GM23338 (cell line): ENCODE results near the gene SLC22A4. TPM values are rescaled to one million over a fixed set of nuclear protein-coding genes. Genes with fewer than 3 reads are reported as not detected.
A peak's percentile ranks its signal among the peaks of the same experiment; 100 is the strongest.

ENCODE experiments used
- ATAC-seq: fragments of 200-7000 bp; cut with Tn5 transposase; 3 replicates; pipeline ENCODE4 v1.9.1; 2020
- DNase-seq: peaks from one replicate; pipeline ENCODE4 v3.0.0-alpha.2; 2015; ENCODE audit warnings: low spot score
- H2AFZ ChIP-seq: fragments of 200-600 bp; sonication (generic); 2 replicates; pipeline ENCODE4 v1.8.0; 2016; ENCODE audit warnings: antibody characterized with exemption, mild to moderate bottlenecking, moderate library complexity
- H3F3A ChIP-seq: fragments of 200-600 bp; sonication (generic); replicated peaks from 2 replicates; pipeline ENCODE4 v1.8.0; 2017; ENCODE audit warnings: antibody characterized with exemption, mixed run types, low read depth
- H3K27ac ChIP-seq: fragments of 200-600 bp; sonication (generic); 2 replicates; pipeline ENCODE4 v1.6.1; 2016; ENCODE audit warnings: low read depth
- H3K27me3 ChIP-seq: fragments of 200-600 bp; sonication (generic); 2 replicates; pipeline ENCODE4 v1.8.0; 2016; ENCODE audit warnings: mild to moderate bottlenecking, mixed run types, moderate library complexity; ENCODE audit not compliant: insufficient read depth
- H3K36me3 ChIP-seq: fragments of 200-600 bp; sonication (generic); 2 replicates; pipeline ENCODE4 v1.8.0; 2016; ENCODE audit warnings: mild to moderate bottlenecking; ENCODE audit not compliant: insufficient read depth
- H3K4me1 ChIP-seq: fragments of 200-600 bp; sonication (generic); 2 replicates; pipeline ENCODE4 v1.8.0; 2016; ENCODE audit warnings: mild to moderate bottlenecking, moderate library complexity; ENCODE audit not compliant: insufficient read depth
- H3K4me2 ChIP-seq: fragments of 200-600 bp; sonication (generic); 2 replicates; pipeline ENCODE4 v1.7.1; 2017; ENCODE audit warnings: mixed run types
- H3K4me3 ChIP-seq: fragments of 200-600 bp; sonication (generic); 2 replicates; pipeline ENCODE4 v1.6.1; 2016; ENCODE audit warnings: mixed run types
- H3K79me2 ChIP-seq: fragments of 200-600 bp; sonication (generic); replicated peaks from 2 replicates; pipeline ENCODE4 v1.8.0; 2017; ENCODE audit warnings: mild to moderate bottlenecking; ENCODE audit not compliant: insufficient read depth
- H3K9me2 ChIP-seq: fragments of 200-600 bp; sonication (generic); 2 replicates; pipeline ENCODE4 v1.8.0; 2017; ENCODE audit not compliant: insufficient read depth
- H4K20me1 ChIP-seq: fragments of 200-600 bp; sonication (generic); replicated peaks from 2 replicates; pipeline ENCODE4 v1.8.0; 2017; ENCODE audit warnings: mild to moderate bottlenecking; ENCODE audit not compliant: insufficient read depth
- H3K27ac Mint-ChIP-seq: 2 replicates; pipeline ENCODE4 v1.8.0; 2020; ENCODE audit warnings: inconsistent platforms, mild to moderate bottlenecking, moderate library complexity, mixed read lengths
- H3K27me3 Mint-ChIP-seq: 3 replicates; pipeline ENCODE4 v1.8.0; 2022; ENCODE audit warnings: low read depth, mild to moderate bottlenecking, moderate library complexity, mixed read lengths, inconsistent platforms; ENCODE audit not compliant: insufficient read depth, poor library complexity
- H3K36me3 Mint-ChIP-seq: 3 replicates; pipeline ENCODE4 v1.8.0; 2021; ENCODE audit warnings: low read depth, mild to moderate bottlenecking, inconsistent platforms, moderate library complexity, mixed read lengths
- H3K4me1 Mint-ChIP-seq: 3 replicates; pipeline ENCODE4 v1.8.0; 2020; ENCODE audit warnings: mild to moderate bottlenecking, inconsistent platforms, mixed read lengths
- H3K4me3 Mint-ChIP-seq: 3 replicates; pipeline ENCODE4 v1.8.0; 2021; ENCODE audit warnings: moderate library complexity, mild to moderate bottlenecking, inconsistent platforms, mixed read lengths
- H3K9me3 Mint-ChIP-seq: 3 replicates; pipeline ENCODE4 v1.8.0; 2020; ENCODE audit warnings: moderate library complexity, mild to moderate bottlenecking, inconsistent platforms, mixed read lengths
- EZH2 ChIP-seq: fragments of 200-600 bp; sonication (generic); IDR thresholded peaks from one replicate; pipeline ENCODE4 v1.8.0; 2017; ENCODE audit warnings: antibody characterized with exemption, mild to moderate bottlenecking, low read depth; ENCODE audit not compliant: unreplicated experiment
- EZH2phosphoT487 ChIP-seq: fragments of 200-600 bp; sonication (generic); IDR thresholded peaks from one replicate; pipeline ENCODE4 v1.8.1; 2018; ENCODE audit warnings: antibody characterized with exemption; ENCODE audit not compliant: unreplicated experiment
- JUNB ChIP-seq: IDR thresholded peaks from one replicate; pipeline ENCODE4 v1.6.1; 2016; ENCODE audit warnings: antibody characterized with exemption; ENCODE audit not compliant: unreplicated experiment
- NANOG ChIP-seq: IDR thresholded peaks from 2 replicates; pipeline ENCODE4 v1.6.1; 2016; ENCODE audit warnings: antibody characterized with exemption, borderline replicate concordance
- POLR2AphosphoS5 ChIP-seq: IDR thresholded peaks from 2 replicates; pipeline ENCODE4 v1.6.1; 2016; ENCODE audit warnings: antibody characterized with exemption, low read depth
- STAT1 ChIP-seq: IDR thresholded peaks from one replicate; pipeline ENCODE4 v1.6.1; 2016; ENCODE audit warnings: antibody characterized with exemption; ENCODE audit not compliant: unreplicated experiment
- ZNF114 ChIP-seq: fragments of 250-450 bp; sonication (Bioruptor Pico); IDR thresholded peaks from 2 replicates; pipeline ENCODE4 v1.5.0; 2020; ENCODE audit warnings: mild to moderate bottlenecking, moderate library complexity
- polyA plus RNA-seq: library from polyadenylated mRNA; unstranded; fragments of >200 nt; fragmentation: Nextera tagmentation; extraction: Ambion mirVana; gene quantifications from 2 replicates; pipeline ENCODE4 v1.2.1, GENCODE V29; 2016
- total RNA-seq: library from RNA; depleted of rRNA; stranded (reverse); fragments of >200 nt; shearing (Covaris generic); gene quantifications from 2 replicates; pipeline ENCODE4 v1.2.3, GENCODE V29; 2014
- TF ChIP-seq, protein P1 (sequence below): fragments of 250-450 bp; sonication (Bioruptor Pico); IDR thresholded peaks from 2 replicates; pipeline ENCODE4 v1.5.0; 2020; ENCODE audit warnings: mild to moderate bottlenecking, moderate library complexity
- TF ChIP-seq, protein P2 (sequence below), 2 experiments: fragments of 200-600 bp in 1 of 2; sonication (generic) in 1 of 2; conservative IDR thresholded peaks; 2 replicates each; pipeline versions ENCODE4 v1.5.1 to v1.6.1; 2016 to 2017; ENCODE audit warnings: antibody characterized with exemption in 2 of 2, low read depth in 2 of 2, mild to moderate bottlenecking in 2 of 2, moderate library complexity in 1 of 2
- TF ChIP-seq, protein P3 (sequence below): IDR thresholded peaks from 2 replicates; pipeline ENCODE4 v1.6.1; 2016; ENCODE audit warnings: antibody characterized with exemption

The SLC22A4 gene
- total and polyA plus RNA-seq, 2 experiments from 2014 or later, result 0.28 to 0.40 TPM

DNA sequence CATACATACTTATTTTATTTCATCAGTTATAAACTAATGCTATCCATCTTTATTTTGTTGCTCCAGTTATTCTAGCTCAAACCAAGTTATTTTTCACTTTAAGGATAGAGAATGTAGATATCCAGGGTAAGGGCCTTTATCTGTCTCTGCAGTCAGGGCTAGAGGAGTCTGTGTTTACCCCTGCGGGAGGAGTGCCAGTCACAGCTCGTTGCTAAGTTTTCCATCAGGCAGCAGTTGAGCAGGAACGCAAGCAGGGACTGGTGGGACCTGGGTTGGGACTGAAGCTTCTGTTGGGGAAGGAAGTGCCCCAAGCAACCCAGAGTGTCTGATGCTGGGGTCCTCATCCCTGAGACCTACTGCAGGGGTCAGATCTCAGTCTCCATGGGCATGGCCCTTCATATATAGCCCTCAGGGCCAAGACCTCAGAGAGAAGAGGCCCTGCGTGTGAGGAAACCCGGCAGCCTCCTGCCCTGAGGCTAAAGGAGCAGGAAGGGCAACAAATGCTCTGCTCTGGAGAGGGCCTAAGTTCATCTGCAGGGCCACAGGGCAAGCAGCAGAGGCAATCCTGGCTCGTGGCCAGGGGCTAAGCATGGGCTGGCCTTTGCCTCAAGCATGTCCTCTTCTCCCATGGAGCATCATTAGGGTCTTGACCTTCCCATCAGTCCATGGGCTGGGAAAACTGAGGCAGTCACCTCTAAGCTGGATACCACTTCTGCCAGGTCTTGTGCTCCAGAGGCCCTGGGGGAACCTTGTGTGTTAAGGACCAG, 6.6 kb downstream of the SLC22A4 start (continued):
- TF ChIP-seq, protein P1, sequence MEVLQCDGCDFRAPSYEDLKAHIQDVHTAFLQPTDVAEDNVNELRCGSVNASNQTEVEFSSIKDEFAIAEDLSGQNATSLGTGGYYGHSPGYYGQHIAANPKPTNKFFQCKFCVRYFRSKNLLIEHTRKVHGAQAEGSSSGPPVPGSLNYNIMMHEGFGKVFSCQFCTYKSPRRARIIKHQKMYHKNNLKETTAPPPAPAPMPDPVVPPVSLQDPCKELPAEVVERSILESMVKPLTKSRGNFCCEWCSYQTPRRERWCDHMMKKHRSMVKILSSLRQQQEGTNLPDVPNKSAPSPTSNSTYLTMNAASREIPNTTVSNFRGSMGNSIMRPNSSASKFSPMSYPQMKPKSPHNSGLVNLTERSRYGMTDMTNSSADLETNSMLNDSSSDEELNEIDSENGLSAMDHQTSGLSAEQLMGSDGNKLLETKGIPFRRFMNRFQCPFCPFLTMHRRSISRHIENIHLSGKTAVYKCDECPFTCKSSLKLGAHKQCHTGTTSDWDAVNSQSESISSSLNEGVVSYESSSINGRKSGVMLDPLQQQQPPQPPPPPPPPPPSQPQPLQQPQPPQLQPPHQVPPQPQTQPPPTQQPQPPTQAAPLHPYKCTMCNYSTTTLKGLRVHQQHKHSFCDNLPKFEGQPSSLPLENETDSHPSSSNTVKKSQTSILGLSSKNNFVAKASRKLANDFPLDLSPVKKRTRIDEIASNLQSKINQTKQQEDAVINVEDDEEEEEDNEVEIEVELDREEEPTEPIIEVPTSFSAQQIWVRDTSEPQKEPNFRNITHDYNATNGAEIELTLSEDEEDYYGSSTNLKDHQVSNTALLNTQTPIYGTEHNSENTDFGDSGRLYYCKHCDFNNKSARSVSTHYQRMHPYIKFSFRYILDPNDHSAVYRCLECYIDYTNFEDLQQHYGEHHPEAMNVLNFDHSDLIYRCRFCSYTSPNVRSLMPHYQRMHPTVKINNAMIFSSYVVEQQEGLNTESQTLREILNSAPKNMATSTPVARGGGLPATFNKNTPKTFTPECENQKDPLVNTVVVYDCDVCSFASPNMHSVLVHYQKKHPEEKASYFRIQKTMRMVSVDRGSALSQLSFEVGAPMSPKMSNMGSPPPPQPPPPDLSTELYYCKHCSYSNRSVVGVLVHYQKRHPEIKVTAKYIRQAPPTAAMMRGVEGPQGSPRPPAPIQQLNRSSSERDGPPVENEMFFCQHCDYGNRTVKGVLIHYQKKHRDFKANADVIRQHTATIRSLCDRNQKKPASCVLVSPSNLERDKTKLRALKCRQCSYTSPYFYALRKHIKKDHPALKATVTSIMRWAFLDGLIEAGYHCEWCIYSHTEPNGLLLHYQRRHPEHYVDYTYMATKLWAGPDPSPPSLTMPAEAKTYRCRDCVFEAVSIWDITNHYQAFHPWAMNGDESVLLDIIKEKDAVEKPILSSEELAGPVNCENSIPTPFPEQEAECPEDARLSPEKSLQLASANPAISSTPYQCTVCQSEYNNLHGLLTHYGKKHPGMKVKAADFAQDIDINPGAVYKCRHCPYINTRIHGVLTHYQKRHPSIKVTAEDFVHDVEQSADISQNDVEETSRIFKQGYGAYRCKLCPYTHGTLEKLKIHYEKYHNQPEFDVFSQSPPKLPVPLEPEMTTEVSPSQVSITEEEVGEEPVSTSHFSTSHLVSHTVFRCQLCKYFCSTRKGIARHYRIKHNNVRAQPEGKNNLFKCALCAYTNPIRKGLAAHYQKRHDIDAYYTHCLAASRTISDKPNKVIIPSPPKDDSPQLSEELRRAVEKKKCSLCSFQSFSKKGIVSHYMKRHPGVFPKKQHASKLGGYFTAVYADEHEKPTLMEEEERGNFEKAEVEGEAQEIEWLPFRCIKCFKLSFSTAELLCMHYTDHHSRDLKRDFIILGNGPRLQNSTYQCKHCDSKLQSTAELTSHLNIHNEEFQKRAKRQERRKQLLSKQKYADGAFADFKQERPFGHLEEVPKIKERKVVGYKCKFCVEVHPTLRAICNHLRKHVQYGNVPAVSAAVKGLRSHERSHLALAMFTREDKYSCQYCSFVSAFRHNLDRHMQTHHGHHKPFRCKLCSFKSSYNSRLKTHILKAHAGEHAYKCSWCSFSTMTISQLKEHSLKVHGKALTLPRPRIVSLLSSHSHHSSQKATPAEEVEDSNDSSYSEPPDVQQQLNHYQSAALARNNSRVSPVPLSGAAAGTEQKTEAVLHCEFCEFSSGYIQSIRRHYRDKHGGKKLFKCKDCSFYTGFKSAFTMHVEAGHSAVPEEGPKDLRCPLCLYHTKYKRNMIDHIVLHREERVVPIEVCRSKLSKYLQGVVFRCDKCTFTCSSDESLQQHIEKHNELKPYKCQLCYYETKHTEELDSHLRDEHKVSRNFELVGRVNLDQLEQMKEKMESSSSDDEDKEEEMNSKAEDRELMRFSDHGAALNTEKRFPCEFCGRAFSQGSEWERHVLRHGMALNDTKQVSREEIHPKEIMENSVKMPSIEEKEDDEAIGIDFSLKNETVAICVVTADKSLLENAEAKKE, result no peak
- no peak for TF ChIP-seq EZH2phosphoT487

DNA sequence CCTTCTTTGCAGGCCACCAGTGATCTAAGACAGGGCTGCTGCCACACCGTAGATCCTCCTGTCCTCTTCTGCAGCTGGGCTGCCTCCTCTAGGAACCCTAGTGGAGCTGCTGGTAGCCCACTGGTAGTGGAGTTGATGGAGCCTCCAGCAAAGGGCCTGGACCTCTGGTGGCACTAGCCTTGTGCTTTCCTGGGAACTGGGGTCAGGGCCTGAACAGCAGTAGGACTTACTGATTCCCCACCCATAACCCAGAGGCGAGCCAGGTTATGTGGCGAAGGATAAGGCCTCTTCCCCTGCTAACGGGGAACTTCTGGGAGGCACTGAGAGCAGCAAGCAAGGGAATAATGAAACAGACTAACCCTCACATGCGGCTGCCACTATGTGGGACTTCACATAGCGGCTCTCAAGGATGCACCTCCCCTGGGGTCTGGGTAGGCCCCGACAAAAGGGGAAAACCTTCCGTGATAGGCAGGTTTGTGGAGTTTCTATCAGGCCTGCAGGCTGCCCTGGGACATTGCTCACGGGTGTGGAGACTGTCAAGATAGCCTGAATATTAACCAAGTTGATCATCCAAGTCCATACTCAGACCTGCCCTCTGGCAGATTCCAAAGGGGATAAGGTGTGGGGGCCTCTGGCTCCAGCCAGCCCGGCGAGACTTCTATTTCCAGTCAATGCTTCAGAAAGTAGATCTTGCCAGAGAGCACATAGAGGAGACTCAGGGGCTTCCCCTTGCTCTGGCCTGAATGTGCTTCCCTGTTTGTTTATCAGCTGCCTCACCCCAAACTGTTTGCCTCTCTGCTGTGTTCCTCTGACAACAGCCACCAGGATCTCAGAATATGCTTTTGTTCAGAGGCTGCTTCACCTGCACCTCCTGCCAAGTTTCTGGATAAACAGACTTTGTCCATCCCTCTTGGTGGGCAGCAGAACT, 7.4 kb downstream of the SLC22A4 start:
- no peak overlapping the region for H3K4me3 ChIP-seq
- H3F3A ChIP-seq, result no peaks in the 10 kb centered on the region
- Mint-ChIP-seq H3K4me3 (no peak overlapping the region), H3K4me1 (peaks cover 6% of the 10 kb centered on the region; the same call in 2 of the 3 replicates), H3K27me3 (peaks cover 5% of the 10 kb centered on the region), H3K27ac (no peak overlapping the region), H3K9me3 (no peaks in the 10 kb centered on the region), H3K36me3 (no peaks in the 10 kb centered on the region)
- no peak overlapping the region for H2AFZ ChIP-seq
- H3K4me2 ChIP-seq, result no peak overlapping the region
- DNase-seq, result no peak
- no peaks in the 10 kb centered on the region for H3K4me1 ChIP-seq
- no peaks in the 10 kb centered on the region; the same call in 1 of the 2 replicates for H3K9me2 ChIP-seq
- H4K20me1 ChIP-seq, result no peaks in the 10 kb centered on the region
- H3K79me2 ChIP-seq, result no peaks in the 10 kb centered on the region
- peak; percentile 38 for ATAC-seq
- H3K27me3 ChIP-seq, result no peaks in the 10 kb centered on the region
- no peaks in the 10 kb centered on the region for H3K36me3 ChIP-seq
- no peak overlapping the region for H3K27ac ChIP-seq
- no peak for TF ChIP-seq JUNB
- TF ChIP-seq, protein P2, sequence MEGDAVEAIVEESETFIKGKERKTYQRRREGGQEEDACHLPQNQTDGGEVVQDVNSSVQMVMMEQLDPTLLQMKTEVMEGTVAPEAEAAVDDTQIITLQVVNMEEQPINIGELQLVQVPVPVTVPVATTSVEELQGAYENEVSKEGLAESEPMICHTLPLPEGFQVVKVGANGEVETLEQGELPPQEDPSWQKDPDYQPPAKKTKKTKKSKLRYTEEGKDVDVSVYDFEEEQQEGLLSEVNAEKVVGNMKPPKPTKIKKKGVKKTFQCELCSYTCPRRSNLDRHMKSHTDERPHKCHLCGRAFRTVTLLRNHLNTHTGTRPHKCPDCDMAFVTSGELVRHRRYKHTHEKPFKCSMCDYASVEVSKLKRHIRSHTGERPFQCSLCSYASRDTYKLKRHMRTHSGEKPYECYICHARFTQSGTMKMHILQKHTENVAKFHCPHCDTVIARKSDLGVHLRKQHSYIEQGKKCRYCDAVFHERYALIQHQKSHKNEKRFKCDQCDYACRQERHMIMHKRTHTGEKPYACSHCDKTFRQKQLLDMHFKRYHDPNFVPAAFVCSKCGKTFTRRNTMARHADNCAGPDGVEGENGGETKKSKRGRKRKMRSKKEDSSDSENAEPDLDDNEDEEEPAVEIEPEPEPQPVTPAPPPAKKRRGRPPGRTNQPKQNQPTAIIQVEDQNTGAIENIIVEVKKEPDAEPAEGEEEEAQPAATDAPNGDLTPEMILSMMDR (conservative IDR thresholded peaks at IDR 0.05; ENCODE audit: low read depth in 2 of 2), result no peak
- no peak for TF ChIP-seq ZNF114 (CRISPR knock-in tag)
- TF ChIP-seq NANOG, result no peak
- TF ChIP-seq STAT1, result no peak
- TF ChIP-seq POLR2AphosphoS5, result no peak
- no peak for TF ChIP-seq EZH2
- TF ChIP-seq, protein P3, sequence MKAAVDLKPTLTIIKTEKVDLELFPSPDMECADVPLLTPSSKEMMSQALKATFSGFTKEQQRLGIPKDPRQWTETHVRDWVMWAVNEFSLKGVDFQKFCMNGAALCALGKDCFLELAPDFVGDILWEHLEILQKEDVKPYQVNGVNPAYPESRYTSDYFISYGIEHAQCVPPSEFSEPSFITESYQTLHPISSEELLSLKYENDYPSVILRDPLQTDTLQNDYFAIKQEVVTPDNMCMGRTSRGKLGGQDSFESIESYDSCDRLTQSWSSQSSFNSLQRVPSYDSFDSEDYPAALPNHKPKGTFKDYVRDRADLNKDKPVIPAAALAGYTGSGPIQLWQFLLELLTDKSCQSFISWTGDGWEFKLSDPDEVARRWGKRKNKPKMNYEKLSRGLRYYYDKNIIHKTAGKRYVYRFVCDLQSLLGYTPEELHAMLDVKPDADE, result no peak
- no peak for TF ChIP-seq EZH2phosphoT487
